ENCODE results near the gene SMIM41.

- no peak for TF ChIP-seq GATA3 (IDR thresholded peaks at IDR 0.05; ENCODE audit: low read depth, low read length)
- TF ChIP-seq GATA2 (IDR thresholded peaks at IDR 0.05; ENCODE audit: low read depth, low read length): no peak
These were observed 60.1 kb downstream of the SMIM41 start for GRCh38 chr12:52139579-52140062.
